OCI-LY1 (cell line): ENCODE results near the gene FABP7.

Source experiments
- H2AFZ ChIP-seq: fragments of 200-600 bp; sonication (generic), shearing (Covaris generic); 2 replicates; pipeline ENCODE4 v1.6.0; 2014; ENCODE audit warnings: antibody characterized with exemption, mild to moderate bottlenecking, low read length
- H3F3A ChIP-seq: fragments of 200-600 bp; sonication (generic), shearing (Covaris generic); 2 replicates; pipeline ENCODE4 v1.6.0; 2014; ENCODE audit warnings: mild to moderate bottlenecking, antibody characterized with exemption, low read length, moderate library complexity; ENCODE audit not compliant: insufficient read depth
- H3K27ac ChIP-seq: fragments of 200-600 bp; sonication (generic); 2 replicates; pipeline ENCODE4 v1.5.1; 2014; ENCODE audit warnings: low read length, mixed run types, mild to moderate bottlenecking, low read depth; ENCODE audit not compliant: poor library complexity, severe bottlenecking
- H3K27me3 ChIP-seq: fragments of 200-600 bp; sonication (generic); 2 replicates; pipeline ENCODE4 v1.6.0; 2014; ENCODE audit warnings: antibody characterized with exemption, mild to moderate bottlenecking, low read length, moderate library complexity; ENCODE audit not compliant: insufficient read depth
- H3K36me3 ChIP-seq: fragments of 200-600 bp; sonication (generic); 2 replicates; pipeline ENCODE4 v1.6.1; 2014; ENCODE audit warnings: mild to moderate bottlenecking, antibody characterized with exemption, low read length, moderate library complexity, mixed read lengths; ENCODE audit not compliant: insufficient read depth
- H3K4me1 ChIP-seq: fragments of 200-600 bp; sonication (generic); 2 replicates; pipeline ENCODE4 v1.5.1; 2014; ENCODE audit warnings: mild to moderate bottlenecking, low read length, moderate library complexity; ENCODE audit not compliant: insufficient read depth, severe bottlenecking
- H3K4me2 ChIP-seq: fragments of 200-600 bp; sonication (generic), shearing (Covaris generic); 2 replicates; pipeline ENCODE4 v1.6.1; 2014; ENCODE audit warnings: low read length
- H3K4me3 ChIP-seq: fragments of 200-600 bp; sonication (generic); 2 replicates; pipeline ENCODE4 v1.5.1; 2014; ENCODE audit warnings: low read length, low read depth, mild to moderate bottlenecking, mixed read lengths; ENCODE audit not compliant: poor library complexity, severe bottlenecking
- H3K79me2 ChIP-seq: fragments of 200-600 bp; shearing (Covaris generic); 2 replicates; pipeline ENCODE4 v1.6.1; 2016; ENCODE audit warnings: mixed run types, low read length, mixed read lengths; ENCODE audit not compliant: insufficient read depth
- H3K9ac ChIP-seq: fragments of 200-600 bp; sonication (generic), shearing (Covaris generic); 2 replicates; pipeline ENCODE4 v1.6.1; 2014; ENCODE audit warnings: mild to moderate bottlenecking, low read length, mixed read lengths
- H3K9me2 ChIP-seq: fragments of 200-600 bp; sonication (generic), shearing (Covaris generic); 2 replicates; pipeline ENCODE4 v1.6.1; 2014; ENCODE audit warnings: low read depth, mild to moderate bottlenecking, low read length, mixed read lengths
- H3K9me3 ChIP-seq: fragments of 200-600 bp; shearing (Covaris generic); 2 replicates; pipeline ENCODE4 v1.6.1; 2014; ENCODE audit warnings: low read length, mixed read lengths
- H4K20me1 ChIP-seq: fragments of 200-600 bp; sonication (generic), shearing (Covaris generic); 2 replicates; pipeline ENCODE4 v1.6.0; 2016; ENCODE audit warnings: mild to moderate bottlenecking, low read length; ENCODE audit not compliant: insufficient read depth
- CTCF ChIP-seq: fragments of 200-600 bp; sonication (generic), shearing (Covaris generic); IDR thresholded peaks from 2 replicates; pipeline ENCODE4 v1.5.1; 2017; ENCODE audit warnings: mild to moderate bottlenecking, antibody characterized with exemption, low read length, moderate library complexity, mixed read lengths
- EZH2 ChIP-seq: fragments of 200-600 bp; sonication (generic), shearing (Covaris generic); IDR thresholded peaks from 2 replicates; pipeline ENCODE4 v1.8.0; 2017; ENCODE audit warnings: borderline replicate concordance, mixed run types, mild to moderate bottlenecking, antibody characterized with exemption, low read length, moderate library complexity, mixed read lengths

FABP7 gene

GRCh38 chr6:122736163-122736562 is 43.4 kb upstream of the FABP7 start:
- H3K27ac ChIP-seq = no peak overlapping the region
- H3K36me3 ChIP-seq = no peaks in the 10 kb centered on the region
- no peaks in the 10 kb centered on the region for H3F3A ChIP-seq
- H3K4me2 ChIP-seq = no peak overlapping the region
- H4K20me1 ChIP-seq = no peaks in the 10 kb centered on the region
- TF ChIP-seq CTCF (no peak), EZH2 (no peak)
- no peaks in the 10 kb centered on the region for H3K9me2 ChIP-seq
- H3K9me3 ChIP-seq = no peaks in the 10 kb centered on the region; the same call in 1 of the 2 replicates
- no peaks in the 10 kb centered on the region for H3K79me2 ChIP-seq
- no peak overlapping the region for H3K4me3 ChIP-seq
- no peaks in the 10 kb centered on the region for H3K27me3 ChIP-seq
- H2AFZ ChIP-seq = no peak overlapping the region
- no peak overlapping the region for H3K9ac ChIP-seq
- H3K4me1 ChIP-seq = no peaks in the 10 kb centered on the region

GRCh38 chr6:122736616-122737015 is 42.9 kb upstream of the FABP7 start:
- no peaks in the 10 kb centered on the region for H3K79me2 ChIP-seq
- no peak overlapping the region for H2AFZ ChIP-seq
- H3K4me3 ChIP-seq = no peak overlapping the region
- no peaks in the 10 kb centered on the region for H3K36me3 ChIP-seq
- H3K9me3 ChIP-seq = no peaks in the 10 kb centered on the region; the same call in 1 of the 2 replicates
- no peaks in the 10 kb centered on the region for H4K20me1 ChIP-seq
- no peaks in the 10 kb centered on the region for H3K27me3 ChIP-seq
- H3F3A ChIP-seq = no peaks in the 10 kb centered on the region
- H3K9me2 ChIP-seq = no peaks in the 10 kb centered on the region
- no peaks in the 10 kb centered on the region for H3K4me1 ChIP-seq
- no peak overlapping the region for H3K9ac ChIP-seq
- TF ChIP-seq EZH2 (no peak), CTCF (no peak)
- no peak overlapping the region for H3K27ac ChIP-seq
- no peak overlapping the region for H3K4me2 ChIP-seq

- Histone ChIP-seq H3K4me1 (no peaks in the 10 kb centered on the region), H3K36me3 (no peaks in the 10 kb centered on the region), H4K20me1 (no peaks in the 10 kb centered on the region), H3K9ac (no peak overlapping the region), H3K9me3 (no peaks in the 10 kb centered on the region; the same call in 1 of the 2 replicates), H3K4me2 (no peak overlapping the region), H3K27me3 (no peaks in the 10 kb centered on the region), H3K4me3 (no peak overlapping the region), H3F3A (no peaks in the 10 kb centered on the region), H3K9me2 (no peaks in the 10 kb centered on the region), H2AFZ (no peak overlapping the region), H3K27ac (no peak overlapping the region), H3K79me2 (no peaks in the 10 kb centered on the region)
- TF ChIP-seq CTCF (no peak), EZH2 (no peak)
These were observed 39.4 kb upstream of the FABP7 start for GRCh38 chr6:122740091-122740490.
